K562 (cell line): Measurements from ENCODE around the gene MYO15B. TPM values are rescaled to one million over a fixed set of nuclear protein-coding genes. Genes with fewer than 3 reads are reported as not detected.
"Not testable (repeated sequence)": the region's sequence is repeated elsewhere in the genome, so short reads cannot be mapped to it uniquely, and the experiment has no call there.

Experiments used
- ATAC-seq: fragments of 200-7000 bp; cut with Tn5 transposase; 3 replicates; pipeline ENCODE4 v1.9.1; 2020; ENCODE audit warnings: moderate library complexity
- BruUV-seq: library from RNA; stranded (reverse); fragments of 400-500 nt; replicated peaks from 2 replicates; lab custom pipeline; 2021; lab: Mats Ljungman, UMichigan
- CTCF ChIA-PET: fragments of 300-600 bp; formaldehyde crosslinking; extraction: SDS; loops from one replicate; lab custom pipeline; 2021; ENCODE audit warnings: low intra/inter-chr PET ratio; lab: Yijun Ruan, JAX
- POLR2A ChIA-PET: fragments of 300-600, 350-650 bp; sonication (Branson Sonifier 250); formaldehyde crosslinking; extraction: SDS; loops from one replicate; lab custom pipeline; 2021; ENCODE audit warnings: antibody characterized with exemption, inconsistent platforms; lab: Yijun Ruan, JAX
- DNase-seq, 4 experiments: peaks; one replicate each; pipeline versions ENCODE4 v3.0.0 to v3.0.0-alpha.2; 2011 to 2018; ENCODE audit warnings: low spot score in 3 of 4, mixed read lengths in 3 of 4; ENCODE audit errors: extremely low read depth in 1 of 4
- FAIRE-seq: peaks from 2 replicates; lab custom pipeline; 2011; peaks lifted over from hg19 to GRCh38; lab: Jason Lieb, UNC
- H2AFZ ChIP-seq: 2 replicates; pipeline ENCODE4 v1.6.0; 2011; ENCODE audit warnings: low read depth, low read length, control low read depth, inconsistent platforms
- H3K27ac ChIP-seq: fragments of 200-600 bp; 3 replicates; pipeline ENCODE4 v1.8.0; 2011; ENCODE audit warnings: low read depth, mild to moderate bottlenecking, control low read depth, inconsistent platforms, low read length, moderate library complexity, mixed read lengths; ENCODE audit errors: extremely low read depth
- H3K27me3 ChIP-seq, 2 experiments: fragments of 300-600 bp in 1 of 2; 2 replicates in 1 of 2; 3 replicates in 1 of 2; pipeline versions ENCODE4 v1.6.0 to v1.8.0; 2011; ENCODE audit warnings: inconsistent platforms in 2 of 2, low read length in 2 of 2, mild to moderate bottlenecking in 1 of 2, mixed read lengths in 1 of 2, moderate library complexity in 1 of 2; ENCODE audit not compliant: control insufficient read depth in 2 of 2, insufficient read depth in 2 of 2
- H3K36me3 ChIP-seq: fragments of 300-600 bp; 3 replicates; pipeline ENCODE4 v1.8.0; 2011; ENCODE audit warnings: mild to moderate bottlenecking, low read length, inconsistent platforms; ENCODE audit not compliant: control insufficient read depth, insufficient read depth
- H3K4me1 ChIP-seq, 2 experiments: fragments of 200-600 bp in 1 of 2; replicated peaks in 1 of 2; 2 replicates in 1 of 2; 3 replicates in 1 of 2; pipeline versions ENCODE4 v1.5.1 to v1.8.0; 2011; ENCODE audit warnings: inconsistent platforms in 2 of 2, low read length in 2 of 2, mild to moderate bottlenecking in 1 of 2, mixed read lengths in 1 of 2, moderate library complexity in 1 of 2; ENCODE audit not compliant: control insufficient read depth in 2 of 2, insufficient read depth in 2 of 2
- H3K4me2 ChIP-seq: 2 replicates; pipeline ENCODE4 v1.6.1; 2011; ENCODE audit warnings: low read length, control low read depth, inconsistent platforms, mixed read lengths; ENCODE audit not compliant: insufficient read depth
- H3K4me3 ChIP-seq: fragments of 200-600 bp; sonication (generic), shearing (Covaris generic); 2 replicates; pipeline ENCODE4 v1.5.1; 2016; ENCODE audit warnings: control low read depth, inconsistent platforms
- H3K79me2 ChIP-seq: fragments of 200-600 bp; 3 replicates; pipeline ENCODE4 v1.8.0; 2011; ENCODE audit warnings: low read length, inconsistent platforms; ENCODE audit not compliant: control insufficient read depth, insufficient read depth
- H3K9ac ChIP-seq, 2 experiments: 2 replicates each; pipeline versions ENCODE4 v1.6.0 to v1.6.1; 2011; ENCODE audit warnings: low read depth in 2 of 2, low read length in 2 of 2, control low read depth in 1 of 2, inconsistent platforms in 1 of 2, mild to moderate bottlenecking in 1 of 2, mixed read lengths in 1 of 2; ENCODE audit not compliant: insufficient read depth in 1 of 2
- H3K9me1 ChIP-seq: one replicate; pipeline ENCODE4 v1.6.0; 2011; ENCODE audit warnings: inconsistent platforms, mild to moderate bottlenecking, low read length, moderate library complexity; ENCODE audit not compliant: control insufficient read depth, insufficient read depth
- H3K9me3 ChIP-seq: replicated peaks from 2 replicates; pipeline ENCODE4 v1.5.1; 2011; ENCODE audit warnings: low read depth, low read length, inconsistent platforms; ENCODE audit not compliant: control insufficient read depth, insufficient read depth
- H4K20me1 ChIP-seq: replicated peaks from 2 replicates; pipeline ENCODE4 v1.6.1; 2011; ENCODE audit warnings: low read length, inconsistent platforms, mixed read lengths; ENCODE audit not compliant: control insufficient read depth, insufficient read depth
- E2F6 ChIP-seq, 2 experiments: IDR thresholded peaks; 2 replicates each; pipeline ENCODE4 v1.6.1; 2011; ENCODE audit warnings: borderline replicate concordance in 1 of 2, control low read depth in 1 of 2, low read depth in 1 of 2, low read length in 1 of 2, mild to moderate bottlenecking in 1 of 2, mixed read lengths in 1 of 2, moderate library complexity in 1 of 2; ENCODE audit not compliant: insufficient read depth in 1 of 2, insufficient read length in 1 of 2, poor library complexity in 1 of 2, severe bottlenecking in 1 of 2; ENCODE audit errors: extremely low read depth in 1 of 2
- RAD51 ChIP-seq: fragments of 450-650 bp; IDR thresholded peaks from 2 replicates; pipeline ENCODE4 v1.7.1; 2016; ENCODE audit warnings: low read depth, mild to moderate bottlenecking, borderline replicate concordance
- WGBS: fragments of 100-300 bp; shearing (Covaris generic); methylation state at CpG from one replicate; pipeline ENCODE4 v1.1.6; 2016; ENCODE audit warnings: low coverage, mixed read lengths; ENCODE audit not compliant: insufficient coverage; ENCODE audit errors: missing lambda C conversion rate; 5-methylcytosine and 5-hydroxymethylcytosine counted together
- in situ Hi-C: fragments of 300-500 bp; cut with MboI; formaldehyde crosslinking; loops from 4 replicates; pipeline ENCODE4 v1.15.0; 2018; ENCODE audit warnings: inconsistent platforms, mixed read lengths
- intact Hi-C: fragments of 100-400 bp; cut with micrococcal nuclease; formaldehyde crosslinking; loops from 2 replicates; pipeline ENCODE4 v1.14.2; 2022
- polyA plus RNA-seq, 8 experiments: library from polyadenylated mRNA; depleted of rRNA in 4 of 8; stranded (reverse) in 5 of 8; unstranded in 3 of 8; fragments of >200 nt; fragmentation: Nextera tagmentation in 2 of 8; fragmentation: Illumina TruSeq in 1 of 8; extraction: Ambion mirVana in 2 of 8; extraction: Trizol in 1 of 8; gene quantifications; 2 replicates each; pipeline versions ENCODE4 v1.2.1 to v1.2.3, GENCODE V29; 2011 to 2014; ENCODE audit warnings: inconsistent platforms in 1 of 8, missing spikeins in 1 of 8
- total RNA-seq, 7 experiments: library from RNA; depleted of rRNA in 6 of 7; stranded (reverse); fragments of >200 nt in 6 of 7; fragmentation: Illumina TruSeq in 2 of 7; extraction: Trizol in 2 of 7; gene quantifications; 2 replicates each; pipeline versions ENCODE4 v1.2.1 to v1.2.3, GENCODE V29; 2011 to 2021; ENCODE audit warnings: low replicate concordance in 1 of 7

Gene MYO15B
- total and polyA plus RNA-seq, 9 of the 15 experiments (the other 6 are each of a cell fraction or from before 2014, with no cell fraction given) = 0.05 to 3.1 (median 0.83) TPM; not detected in 2

GRCh38 chr17:75637551-75637950, 50.0 kb downstream of the MYO15B start:
- no peak overlapping the region for H2AFZ ChIP-seq
- in situ Hi-C loops = no loop called here
- H3K27me3 ChIP-seq = no peaks in the 10 kb centered on the region
- no peak overlapping the region for H3K4me3 ChIP-seq
- peaks cover 3% of the 10 kb centered on the region; the same call in 1 of the 3 replicates for H3K36me3 ChIP-seq
- no peak for FAIRE-seq
- TF ChIP-seq E2F6 (IDR thresholded peaks at IDR 0.05; ENCODE audit: borderline replicate concordance in 1 of 2, extremely low read depth in 1 of 2, insufficient read depth in 1 of 2, insufficient read length in 1 of 2, low read depth in 1 of 2, low read length in 1 of 2, poor library complexity in 1 of 2, severe bottlenecking in 1 of 2) (no peak), RAD51 (no peak)
- TF ChIP-seq, all 486 proteins: peak for 0
- Histone ChIP-seq H3K4me2 (no peak overlapping the region), H3K27ac (no peak overlapping the region), H3K79me2 (no peaks in the 10 kb centered on the region), H3K9me1 (no peaks in the 10 kb centered on the region), H4K20me1 (0 out of 2 replicates have a peak, but pooled peaks cover 13% of the 10 kb centered on the region), H3K9me3 (no peaks in the 10 kb centered on the region), H3K4me1 (peaks cover 22 to 54% of the 10 kb centered on the region in 2 experiments), H3K9ac (peak overlapping the region in 1 of 2 experiments; percentile 29; a peak in 2 of 4 replicates)
- 98% methylated on average over 4 of the region's 7 CpGs for WGBS
- BruUV-seq = no TSS peak
- ATAC-seq = no peak
- ChIA-PET CTCF (no interaction called here), POLR2A (interaction anchor here (0.6 to 1.9 kb wide), 3 partner anchors 10 to 14 kb away, joined by 3 to 8 read pairs (median 5); no protein-coding TSS in a partner anchor)
- DNase-seq = no peak
- intact Hi-C loops = no loop called here

GRCh38 chr17:75638039-75638438, 50.4 kb downstream of the MYO15B start:
- intact Hi-C loops = not testable (repeated sequence)

More at GRCh38 chr17:75638039-75638438, 50.4 kb downstream of the MYO15B start:
- H3K9me3 ChIP-seq, H3K9me1 ChIP-seq, BruUV-seq, H3K4me2 ChIP-seq, H3K4me3 ChIP-seq, ATAC-seq, CTCF ChIA-PET, H3K79me2 ChIP-seq, H2AFZ ChIP-seq, H3K27ac ChIP-seq, in situ Hi-C loops, H3K27me3 ChIP-seq, H3K9ac ChIP-seq, DNase-seq, FAIRE-seq, H3K36me3 ChIP-seq: not testable (repeated sequence)
- H4K20me1 ChIP-seq = 0 out of 2 replicates have a peak, but pooled peaks cover 18% of the 10 kb centered on the region
- WGBS = 79% methylated on average over 12 of the region's 12 CpGs
- POLR2A ChIA-PET = interaction anchor here (0.6 to 1.9 kb wide), 3 partner anchors 11 to 14 kb away, joined by 3 to 8 read pairs (median 5); no protein-coding TSS in a partner anchor
- peaks cover 26 to 54% of the 10 kb centered on the region in 2 experiments for H3K4me1 ChIP-seq
